ENCODE results near the gene BNC2. TPM values are rescaled to one million over a fixed set of nuclear protein-coding genes. Genes with fewer than 3 reads are reported as not detected.

Gene BNC2
- total RNA-seq, 2 donors from 2014 or later, result 2.1 to 20.0 TPM

DNA sequence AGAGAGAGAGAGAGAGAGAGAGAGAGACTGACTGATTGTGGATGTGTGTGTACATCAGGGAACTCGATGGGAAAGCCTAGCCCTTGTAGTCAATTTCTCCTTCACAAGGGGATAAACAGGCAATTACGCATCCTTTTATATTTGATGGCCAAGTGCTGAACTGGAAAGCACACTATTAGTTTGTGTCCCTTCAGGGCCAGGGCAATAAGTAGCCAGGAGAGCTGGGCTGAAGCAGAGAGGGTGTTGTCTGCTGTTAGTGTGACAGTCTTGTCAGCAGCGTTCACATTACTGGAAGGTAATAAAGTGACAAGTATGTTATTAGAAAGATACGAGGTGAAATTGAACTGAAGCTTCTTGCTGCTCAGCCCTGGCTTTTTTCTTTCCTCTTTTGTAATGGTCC lies 457.7 kb downstream of the BNC2 start:
- Histone ChIP-seq H3K9ac (ENCODE audit: low read depth in 2 of 2, low read length in 2 of 2) (no peak overlapping the region), H3K4me3 (no peak overlapping the region), H3K27ac (no peak overlapping the region), H3K36me3 (no peaks in the 10 kb centered on the region), H3K9me3 (no peaks in the 10 kb centered on the region), H3K4me1 (no peaks in the 10 kb centered on the region), H3K27me3 (no peaks in the 10 kb centered on the region)
- no peak for DNase-seq
- TF ChIP-seq CTCF (IDR thresholded peaks at IDR 0.05), result no peak
- intact Hi-C loops (cut with DNase I), result no loop called here

GRCh38 chr9:16411311-16411710 lies 459.2 kb downstream of the BNC2 start:
- Histone ChIP-seq H3K36me3 (no peaks in the 10 kb centered on the region), H3K4me1 (no peaks in the 10 kb centered on the region), H3K4me3 (no peak overlapping the region), H3K27me3 (no peaks in the 10 kb centered on the region), H3K9me3 (no peaks in the 10 kb centered on the region), H3K9ac (ENCODE audit: low read depth in 2 of 2, low read length in 2 of 2) (no peak overlapping the region), H3K27ac (no peak overlapping the region)
- no peak for DNase-seq
- no peak for TF ChIP-seq CTCF (IDR thresholded peaks at IDR 0.05)
- intact Hi-C loops (cut with DNase I), result no loop called here

GRCh38 chr9:16410601-16411280 lies 459.7 kb downstream of the BNC2 start:
- intact Hi-C loops (cut with DNase I), result no loop called here
- H3K4me1 ChIP-seq, result no peaks in the 10 kb centered on the region
- no peaks in the 10 kb centered on the region for H3K36me3 ChIP-seq
- no peaks in the 10 kb centered on the region for H3K27me3 ChIP-seq
- no peaks in the 10 kb centered on the region for H3K9me3 ChIP-seq
- no peak overlapping the region for H3K9ac ChIP-seq (ENCODE audit: low read depth in 2 of 2, low read length in 2 of 2)
- no peak for TF ChIP-seq CTCF (IDR thresholded peaks at IDR 0.05)
- no peak overlapping the region for H3K4me3 ChIP-seq
- no peak overlapping the region for H3K27ac ChIP-seq
- no peak for DNase-seq

DNA sequence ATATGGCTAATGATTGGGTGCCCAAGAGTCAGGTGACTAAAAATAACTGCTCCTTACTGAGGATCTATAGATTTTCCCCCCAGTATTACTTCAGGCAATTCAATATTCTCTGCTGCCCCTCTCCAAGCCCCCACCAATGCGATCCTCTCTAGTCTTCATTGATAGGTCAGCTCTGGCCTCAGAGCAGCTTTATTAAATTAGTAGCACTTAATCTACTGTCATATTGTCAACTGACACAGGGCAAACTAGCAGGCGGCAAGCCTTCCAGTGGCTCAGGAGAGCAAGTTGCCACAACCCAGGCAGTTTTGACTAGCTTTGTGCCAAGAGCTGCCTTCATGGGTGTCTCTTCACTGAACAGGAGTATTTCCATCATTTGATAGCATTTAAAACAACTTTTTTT lies 462.9 kb downstream of the BNC2 start:
- H3K4me3 ChIP-seq, result no peak overlapping the region
- H3K4me1 ChIP-seq, result no peaks in the 10 kb centered on the region
- no peak overlapping the region for H3K27ac ChIP-seq
- TF ChIP-seq CTCF (IDR thresholded peaks at IDR 0.05), result no peak
- H3K9ac ChIP-seq (ENCODE audit: low read depth in 2 of 2, low read length in 2 of 2), result no peak overlapping the region
- H3K27me3 ChIP-seq, result no peaks in the 10 kb centered on the region
- no peaks in the 10 kb centered on the region for H3K36me3 ChIP-seq
- no peak for DNase-seq
- H3K9me3 ChIP-seq, result no peaks in the 10 kb centered on the region
- intact Hi-C loops (cut with DNase I), result no loop called here

GRCh38 chr9:16406526-16407225 lies 463.8 kb downstream of the BNC2 start:
- no peak overlapping the region for H3K9ac ChIP-seq (ENCODE audit: low read depth in 2 of 2, low read length in 2 of 2)
- intact Hi-C loops (cut with DNase I), result no loop called here
- H3K4me3 ChIP-seq, result no peak overlapping the region
- H3K36me3 ChIP-seq, result no peaks in the 10 kb centered on the region
- DNase-seq, result no peak
- no peaks in the 10 kb centered on the region for H3K4me1 ChIP-seq
- H3K9me3 ChIP-seq, result no peaks in the 10 kb centered on the region
- no peak for TF ChIP-seq CTCF (IDR thresholded peaks at IDR 0.05)
- H3K27me3 ChIP-seq, result no peaks in the 10 kb centered on the region
- H3K27ac ChIP-seq, result no peak overlapping the region

All from colonic mucosa (tissue), 4 donors.